GM23248 (cell line): Measurements from ENCODE around the gene CTNNAL1.

Experiments
- EZH2 ChIP-seq: fragments of 200-600 bp; sonication (generic); IDR thresholded peaks from 2 replicates; pipeline ENCODE4 v1.6.1; 2018; ENCODE audit warnings: antibody characterized with exemption, mild to moderate bottlenecking; ENCODE audit not compliant: insufficient read depth, poor library complexity, severe bottlenecking
- EZH2phosphoT487 ChIP-seq: fragments of 200-600 bp; sonication (generic); IDR thresholded peaks from 2 replicates; pipeline ENCODE4 v1.6.1; 2018; ENCODE audit warnings: antibody characterized with exemption, moderate library complexity, mild to moderate bottlenecking, low read depth; ENCODE audit not compliant: insufficient read depth

DNA sequence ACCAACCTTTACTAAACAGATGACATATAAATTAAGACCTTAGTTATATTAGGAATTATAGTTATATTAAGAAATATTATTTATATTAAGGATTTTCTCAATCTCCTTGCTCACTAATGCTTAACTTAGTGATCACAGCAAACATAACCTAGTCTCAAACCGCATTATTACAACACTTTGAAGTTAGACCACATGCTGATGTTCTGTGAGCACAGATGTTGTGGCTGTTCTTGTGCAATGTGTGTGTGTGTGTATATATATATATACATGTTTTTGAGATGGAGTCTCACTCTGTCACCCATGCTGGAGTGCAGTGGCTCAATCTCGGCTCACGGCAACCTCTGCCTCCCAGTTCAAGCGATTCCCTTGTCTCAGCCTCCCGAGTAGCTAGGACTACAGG, 99.9 kb downstream of the CTNNAL1 start:
- TF ChIP-seq EZH2 (no peak), EZH2phosphoT487 (no peak)
